MG63 (cell line): Measurements from ENCODE around the gene ANKRD31. TPM values are rescaled to one million over a fixed set of nuclear protein-coding genes. Genes with fewer than 3 reads are reported as not detected.

Experiments used
- DNase-seq: peaks from one replicate; pipeline ENCODE4 v3.0.0-alpha.2; 2020
- H3K27me3 ChIP-seq: fragments of 250-450 bp; sonication (Bioruptor Pico); 2 replicates; pipeline ENCODE4 v1.5.1; 2020; ENCODE audit warnings: mild to moderate bottlenecking, moderate library complexity
- H3K36me3 ChIP-seq: fragments of 250-450 bp; sonication (Bioruptor Pico); 2 replicates; pipeline ENCODE4 v1.5.1; 2020; ENCODE audit warnings: mild to moderate bottlenecking, moderate library complexity
- H3K4me3 ChIP-seq: fragments of 250-450 bp; sonication (Bioruptor Pico); 2 replicates; pipeline ENCODE4 v1.5.1; 2020; ENCODE audit warnings: mild to moderate bottlenecking, moderate library complexity
- H3K9me3 ChIP-seq: fragments of 250-450 bp; sonication (Bioruptor Pico); 2 replicates; pipeline ENCODE4 v1.5.1; 2020; ENCODE audit warnings: mild to moderate bottlenecking, moderate library complexity
- total RNA-seq: library from RNA; depleted of rRNA; stranded (reverse); fragments of >200 nt; shearing (Covaris generic); gene quantifications from 2 replicates; pipeline ENCODE4 v1.2.3, GENCODE V29; 2014; ENCODE audit warnings: low replicate concordance; rRNA removed

Gene ANKRD31
- total RNA-seq, 1 experiment from 2014 or later, result not detected

DNA sequence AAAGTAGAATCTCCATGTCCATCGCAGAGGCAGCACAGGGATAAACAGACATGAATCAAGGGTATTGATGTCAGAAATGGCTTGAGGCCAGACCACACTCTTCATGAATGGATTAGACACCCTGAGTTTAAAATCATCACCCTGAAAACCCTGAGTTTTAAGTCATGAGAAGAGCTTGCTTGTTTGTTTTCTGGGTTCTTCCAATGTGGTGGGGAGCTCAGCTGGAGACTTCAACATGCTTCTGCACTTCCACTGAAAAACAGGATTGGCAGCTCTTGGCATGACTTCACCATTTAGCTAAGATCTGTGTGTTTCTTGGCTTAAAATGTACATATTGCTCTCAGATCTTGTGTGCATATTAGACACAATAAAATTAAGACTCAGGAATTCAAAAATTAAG, 194.2 kb downstream of the ANKRD31 start:
- H3K36me3 ChIP-seq, result no peaks in the 10 kb centered on the region
- no peaks in the 10 kb centered on the region for H3K27me3 ChIP-seq
- H3K4me3 ChIP-seq, result no peak overlapping the region
- H3K9me3 ChIP-seq, result no peaks in the 10 kb centered on the region
- peak; percentile 65 for DNase-seq

DNA sequence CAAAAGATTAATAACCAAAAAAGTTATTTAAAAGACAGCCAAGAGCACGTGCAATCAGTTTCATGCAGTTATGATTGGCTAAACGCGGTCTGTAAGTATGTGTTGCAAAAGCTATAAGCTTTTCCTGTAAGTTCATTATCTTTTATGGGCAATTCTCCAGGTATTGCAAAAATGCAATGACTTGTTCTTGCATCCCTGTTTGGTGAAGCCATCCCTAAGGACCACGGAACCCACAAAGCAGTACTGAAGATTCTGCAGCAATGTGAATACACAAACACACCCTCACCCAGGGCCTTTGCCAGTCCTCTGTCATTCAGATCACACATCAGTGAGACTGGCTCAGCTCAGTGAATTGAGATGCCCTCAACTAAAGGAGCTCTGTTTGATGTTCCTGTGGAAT, 195.7 kb downstream of the ANKRD31 start:
- H3K9me3 ChIP-seq, result no peaks in the 10 kb centered on the region
- no peak overlapping the region for H3K4me3 ChIP-seq
- no peak for DNase-seq
- H3K36me3 ChIP-seq, result no peaks in the 10 kb centered on the region
- no peaks in the 10 kb centered on the region for H3K27me3 ChIP-seq

DNA sequence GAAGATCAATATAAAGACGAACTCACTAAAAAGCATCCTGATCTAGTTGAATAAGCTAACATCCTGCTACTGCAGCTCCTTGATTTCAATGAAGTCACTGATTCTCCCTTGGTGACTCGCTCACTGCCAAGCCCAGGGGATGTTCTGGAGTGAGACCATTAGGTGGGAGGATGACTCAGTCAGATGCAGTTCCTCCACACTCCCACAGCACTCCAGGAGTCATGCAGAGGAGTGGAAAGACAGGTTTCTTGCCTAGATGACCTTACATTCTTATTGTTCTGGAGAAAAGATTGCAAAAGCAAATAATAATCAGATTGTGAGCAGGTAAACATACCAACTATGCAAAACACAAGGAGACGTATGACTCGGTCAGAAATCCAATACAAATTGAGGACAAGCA, 199.6 kb downstream of the ANKRD31 start:
- DNase-seq, result peak; percentile 79
- Histone ChIP-seq H3K4me3 (no peak overlapping the region), H3K36me3 (no peaks in the 10 kb centered on the region), H3K9me3 (no peaks in the 10 kb centered on the region), H3K27me3 (no peaks in the 10 kb centered on the region)

DNA sequence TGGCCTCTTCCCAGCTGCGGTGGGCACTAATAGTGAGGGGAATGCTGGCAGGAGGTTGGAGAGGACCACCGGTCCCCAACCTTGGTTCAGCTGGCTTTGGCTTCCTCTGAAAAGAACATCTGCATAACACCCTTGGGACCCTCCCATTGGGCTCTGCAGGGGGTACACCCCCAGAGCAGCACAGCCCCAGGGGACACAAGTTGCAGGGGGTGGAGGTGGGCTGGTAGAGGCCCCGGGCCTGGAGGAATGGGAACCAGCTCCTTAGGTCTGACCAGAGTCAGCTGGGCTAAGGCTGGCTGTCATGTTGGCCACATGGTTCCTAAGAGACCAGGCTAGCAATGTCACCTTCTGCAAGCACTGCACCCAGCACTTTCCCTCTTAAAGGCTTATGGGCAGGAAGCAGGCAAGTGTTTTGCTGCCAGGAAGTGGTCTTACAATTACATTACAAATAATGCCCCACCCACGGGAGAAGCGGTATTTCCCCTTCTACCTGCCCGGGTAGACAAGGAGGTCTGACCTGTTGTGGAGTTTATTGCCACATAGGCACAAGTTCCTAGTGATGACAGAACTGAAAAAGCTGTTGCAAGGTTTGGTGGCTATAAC, 202.4 kb downstream of the ANKRD31 start:
- H3K27me3 ChIP-seq, result no peaks in the 10 kb centered on the region
- H3K36me3 ChIP-seq, result no peaks in the 10 kb centered on the region
- DNase-seq, result no peak

DNA sequence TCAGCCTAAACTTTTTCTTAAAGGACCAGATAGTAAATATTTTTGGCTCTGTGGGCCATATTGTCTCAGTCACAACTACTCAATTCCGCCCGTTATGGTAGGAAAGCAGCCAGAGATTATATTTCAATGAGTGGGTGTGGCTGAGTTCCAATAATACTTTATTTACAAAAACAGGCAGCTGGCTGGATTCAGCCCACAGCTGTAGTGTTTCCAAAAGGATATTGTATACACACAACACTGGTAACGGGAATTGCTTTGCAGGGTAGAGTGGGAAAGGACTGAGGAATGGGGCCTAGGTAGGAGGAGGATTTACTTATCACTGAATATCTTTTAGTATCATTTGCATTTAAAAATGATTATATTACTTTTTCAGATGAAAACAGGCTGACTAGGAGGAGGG, 205.3 kb downstream of the ANKRD31 start:
- Histone ChIP-seq H3K27me3 (no peaks in the 10 kb centered on the region), H3K36me3 (no peaks in the 10 kb centered on the region), H3K9me3 (no peaks in the 10 kb centered on the region), H3K4me3 (no peak overlapping the region)
- no peak for DNase-seq

More for the DNA sequence above, 202.4 kb downstream of the ANKRD31 start:
- Histone ChIP-seq H3K9me3 (no peaks in the 10 kb centered on the region), H3K4me3 (no peak overlapping the region)

DNA sequence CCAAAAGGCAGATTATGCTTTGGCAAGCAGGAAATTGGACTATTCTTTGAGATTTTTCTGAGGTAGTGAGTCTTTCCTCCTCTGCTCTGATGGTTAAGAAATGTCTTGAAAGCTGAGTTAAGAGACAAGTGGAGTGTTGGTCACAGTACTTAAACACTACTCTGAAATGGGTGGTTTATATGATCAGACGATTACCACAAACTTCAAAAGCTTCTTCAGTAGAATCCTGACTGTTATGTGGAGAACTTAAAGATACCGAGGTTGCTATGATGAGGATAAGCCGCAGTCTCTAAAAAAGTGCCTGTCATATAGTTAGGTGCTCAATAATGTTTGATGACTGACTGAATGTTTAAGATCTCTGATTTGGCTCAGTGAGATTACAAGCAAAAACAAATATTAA, 208.6 kb downstream of the ANKRD31 start:
- H3K36me3 ChIP-seq, result no peaks in the 10 kb centered on the region
- no peak overlapping the region for H3K4me3 ChIP-seq
- peaks cover 11% of the 10 kb centered on the region for H3K27me3 ChIP-seq
- no peak for DNase-seq
- no peaks in the 10 kb centered on the region for H3K9me3 ChIP-seq

DNA sequence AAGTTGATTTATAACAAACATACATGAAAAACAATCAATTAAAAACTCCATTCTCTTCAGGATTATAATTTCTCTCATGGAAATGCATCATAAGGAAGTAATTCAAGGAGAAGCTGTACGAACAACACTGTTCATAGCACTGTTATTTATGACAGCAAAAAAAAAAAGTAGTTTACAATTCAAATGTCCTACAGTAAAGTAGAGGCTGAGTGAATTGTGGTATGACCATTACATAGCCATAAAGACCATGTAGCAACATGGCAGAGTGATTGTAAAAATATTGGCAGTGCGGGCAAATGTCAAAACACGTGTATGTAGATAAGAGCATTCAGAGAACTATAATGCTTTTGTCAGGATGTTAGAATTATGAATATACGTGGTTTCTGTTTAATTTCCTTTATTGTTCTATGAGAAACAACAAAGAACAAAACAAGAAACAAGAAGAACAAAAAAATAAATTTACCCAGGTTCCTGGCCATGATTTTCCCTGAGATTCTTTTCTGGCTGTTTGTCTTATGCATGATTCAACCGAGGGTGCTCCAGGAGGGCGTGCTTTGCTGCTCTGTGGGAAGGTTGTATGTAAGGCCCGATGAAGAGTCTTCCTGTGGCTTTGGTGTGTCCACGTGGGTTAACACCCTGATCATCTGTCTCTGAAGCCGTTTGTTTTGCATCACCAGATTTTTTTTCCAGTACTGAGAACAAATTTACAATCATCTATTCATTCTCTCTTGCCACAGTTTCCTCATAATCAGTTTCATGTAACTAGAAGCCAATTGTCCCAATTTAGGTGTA, 213.1 kb downstream of the ANKRD31 start:
- no peak for DNase-seq
- no peaks in the 10 kb centered on the region for H3K9me3 ChIP-seq
- no peaks in the 10 kb centered on the region for H3K36me3 ChIP-seq
- peaks cover 11% of the 10 kb centered on the region for H3K27me3 ChIP-seq
- no peak overlapping the region for H3K4me3 ChIP-seq

DNA sequence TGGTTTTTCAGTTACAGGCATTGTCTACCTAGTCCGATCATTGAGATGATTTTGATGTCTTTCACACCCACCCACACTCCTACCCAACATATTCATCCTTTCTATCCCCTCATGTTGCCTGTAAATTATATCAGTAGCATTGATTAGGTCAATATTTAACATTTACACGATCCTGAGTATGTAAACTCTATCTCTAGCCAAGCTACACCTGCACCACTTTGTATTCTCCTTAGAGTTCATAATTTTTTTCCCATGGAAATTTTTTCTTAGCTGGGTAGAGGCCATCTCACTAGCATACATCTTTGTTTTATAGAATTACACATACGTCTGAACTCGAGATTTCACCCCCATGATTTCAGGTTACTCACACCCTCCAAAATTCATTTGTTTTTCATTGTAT, 214.9 kb downstream of the ANKRD31 start:
- Histone ChIP-seq H3K36me3 (no peaks in the 10 kb centered on the region), H3K27me3 (peaks cover 11% of the 10 kb centered on the region), H3K9me3 (no peaks in the 10 kb centered on the region), H3K4me3 (no peak overlapping the region)
- DNase-seq, result no peak

DNA sequence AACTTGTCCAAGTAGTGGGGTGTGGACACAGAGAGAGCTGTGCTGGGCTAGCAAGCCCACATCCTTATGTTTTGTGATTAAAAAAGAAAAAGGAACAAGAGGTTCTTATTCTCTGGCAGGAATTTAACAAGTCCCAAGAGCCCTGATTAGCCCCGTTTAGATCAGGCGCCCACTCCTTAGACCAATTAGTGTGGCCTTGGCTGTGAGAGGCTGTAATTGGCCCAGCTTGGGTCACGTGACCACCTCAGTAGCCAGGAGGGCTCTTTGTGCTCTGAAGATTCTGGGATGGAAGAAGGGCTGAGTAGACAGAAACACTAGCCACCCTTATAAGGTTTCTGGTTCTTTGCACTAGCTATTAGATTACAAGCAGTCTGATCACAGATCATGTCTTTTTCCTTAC, 215.5 kb downstream of the ANKRD31 start:
- DNase-seq, result no peak
- Histone ChIP-seq H3K36me3 (no peaks in the 10 kb centered on the region), H3K9me3 (no peaks in the 10 kb centered on the region), H3K27me3 (peaks cover 11% of the 10 kb centered on the region), H3K4me3 (no peak overlapping the region)

DNA sequence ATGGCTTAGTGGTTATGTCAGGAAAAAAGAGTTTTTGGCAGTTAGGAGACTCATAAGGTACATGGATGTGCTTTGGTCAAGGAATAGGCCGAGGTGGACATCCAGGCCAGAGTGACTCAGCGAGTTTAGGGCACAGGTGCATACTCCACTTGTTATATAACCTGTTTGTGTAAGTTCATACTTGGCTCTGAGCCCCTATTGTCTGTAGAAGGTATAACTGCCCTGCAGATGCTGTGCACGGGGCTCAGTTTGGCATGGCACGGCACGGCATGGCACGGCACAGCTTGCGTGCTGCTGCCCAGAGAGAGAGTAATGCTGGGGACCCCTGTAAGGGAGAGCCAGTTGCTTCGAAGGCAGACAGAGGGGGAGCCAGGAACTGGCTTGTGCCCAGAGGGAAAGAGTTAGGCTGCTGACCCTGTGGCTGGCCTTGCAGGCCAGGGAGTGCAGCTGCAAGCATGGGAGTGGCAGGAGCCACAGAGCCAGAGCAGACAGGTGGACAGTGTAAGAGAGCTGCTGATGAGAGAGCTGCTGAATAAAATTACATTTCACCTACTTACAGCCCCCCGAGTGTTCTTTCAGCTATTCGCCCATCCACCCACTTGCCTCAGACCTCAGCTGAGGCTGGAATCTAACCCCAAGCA, 216.5 kb downstream of the ANKRD31 start:
- H3K36me3 ChIP-seq, result no peaks in the 10 kb centered on the region
- DNase-seq, result no peak
- no peak overlapping the region for H3K4me3 ChIP-seq
- H3K9me3 ChIP-seq, result no peaks in the 10 kb centered on the region
- peaks cover 2% of the 10 kb centered on the region; the same call in 1 of the 2 replicates for H3K27me3 ChIP-seq

DNA sequence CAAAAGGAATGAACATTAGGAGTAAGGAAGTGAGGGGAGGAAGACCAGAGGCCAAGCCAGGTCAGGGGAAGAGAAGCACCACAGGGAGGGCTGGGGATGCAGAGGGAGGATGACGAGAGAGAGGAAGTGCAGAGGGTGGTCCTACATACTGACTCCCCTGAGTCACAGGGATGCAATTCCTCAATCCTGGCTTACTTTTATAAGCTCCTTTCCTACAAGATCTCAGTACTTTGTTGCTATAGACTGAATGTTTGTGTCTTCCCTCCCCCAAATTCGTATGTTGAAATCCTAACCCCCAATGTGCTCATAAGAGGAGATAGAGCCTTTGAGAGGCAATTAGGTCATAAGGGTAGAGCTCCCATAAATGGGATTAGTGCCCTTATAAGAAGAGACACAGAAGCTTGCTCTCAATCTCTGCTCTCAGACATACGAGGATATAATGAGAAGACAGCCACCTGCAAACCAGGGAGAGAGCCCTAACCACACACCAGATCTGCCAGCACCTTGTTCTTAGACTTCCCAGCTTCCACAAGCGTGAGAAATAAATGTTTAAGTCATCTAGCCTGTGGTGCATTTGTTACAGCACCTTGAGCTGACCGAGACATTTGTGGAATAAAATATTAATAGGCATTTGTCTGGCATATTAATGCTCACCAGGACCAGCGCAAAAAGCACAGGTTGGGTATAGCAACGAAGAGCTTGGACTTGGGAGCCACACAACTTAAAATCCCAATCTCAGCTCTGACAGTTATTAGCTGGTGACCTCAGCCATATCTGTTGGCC, 217.7 kb downstream of the ANKRD31 start:
- Histone ChIP-seq H3K36me3 (no peaks in the 10 kb centered on the region), H3K4me3 (no peak overlapping the region), H3K27me3 (no peaks in the 10 kb centered on the region), H3K9me3 (no peaks in the 10 kb centered on the region)
- no peak for DNase-seq

Other genes with a start within 250 kb of the ANKRD31 start
- gene GCNT4, start 184.3 kb downstream of the ANKRD31 start, total RNA-seq, result 0.02 TPM in 1 of 2 replicates, not detected in the other
- gene HMGCR, start 100.3 kb upstream of the ANKRD31 start, total RNA-seq, result 21.5 and 27.4 TPM in 2 replicates